ENCODE results near the gene PRDX3.

DNA sequence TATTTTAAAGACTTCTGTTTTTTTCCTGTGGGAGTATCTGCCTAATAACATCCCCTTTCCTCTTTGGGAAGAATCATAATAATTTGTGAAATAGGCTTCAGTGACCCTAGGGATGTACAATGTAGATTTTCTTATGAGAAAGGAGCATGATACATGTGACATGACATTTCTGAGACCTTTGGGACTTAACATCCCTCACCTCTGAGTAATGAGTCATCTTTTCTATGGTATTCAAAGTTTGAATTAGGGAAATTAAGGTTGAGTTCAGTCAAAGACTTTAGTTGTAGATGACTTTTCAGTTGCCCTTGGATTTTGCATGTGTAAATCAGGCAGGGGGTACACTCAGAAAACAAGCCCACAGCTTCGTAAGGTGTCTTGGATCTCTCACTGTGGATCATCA is 43.1 kb upstream of the PRDX3 start:
- TF ChIP-seq CTCF (conservative IDR thresholded peaks at IDR 0.05; ENCODE audit: low read depth, low read length) (no peak), EZH2 (IDR thresholded peaks at IDR 0.05; ENCODE audit: borderline replicate concordance, low read depth, low read length, poor library complexity, severe bottlenecking) (no peak)

Measured in A673 (cell line).